Measurements from ENCODE around the gene HPSE2. TPM values are rescaled to one million over a fixed set of nuclear protein-coding genes. Genes with fewer than 3 reads are reported as not detected.

Gene HPSE2
- total RNA-seq, 1 donor from 2014 or later, result not detected

- Histone ChIP-seq H3K4me1 (no peaks in the 10 kb centered on the region), H3K27ac (replicated peaks) (no peak overlapping the region)
- intact Hi-C loops (cut with micrococcal nuclease), result no loop called here
Measured at GRCh38 chr10:98586096-98586495, 649.6 kb downstream of the HPSE2 start.

GRCh38 chr10:98582363-98582762 is 653.3 kb downstream of the HPSE2 start:
- no peaks in the 10 kb centered on the region for H3K36me3 ChIP-seq
- no peaks in the 10 kb centered on the region for H3K9me3 ChIP-seq (replicated peaks)
- H3K4me3 ChIP-seq, result no peak overlapping the region
- TF ChIP-seq CTCF (IDR thresholded peaks at IDR 0.05; ENCODE audit: borderline replicate concordance), result no peak
- H3K4me1 ChIP-seq, result no peaks in the 10 kb centered on the region
- peaks cover 32% of the 10 kb centered on the region for H3K27me3 ChIP-seq (ENCODE audit: low read depth)
- intact Hi-C loops (cut with micrococcal nuclease), result no loop called here
- DNase-seq, result no peak
- no peak overlapping the region for H3K27ac ChIP-seq (replicated peaks)

More at GRCh38 chr10:98586096-98586495, 649.6 kb downstream of the HPSE2 start:
- no peak for TF ChIP-seq CTCF (IDR thresholded peaks at IDR 0.05; ENCODE audit: borderline replicate concordance)
- no peak for DNase-seq
- no peaks in the 10 kb centered on the region for H3K9me3 ChIP-seq (replicated peaks)
- H3K4me3 ChIP-seq, result no peak overlapping the region
- no peaks in the 10 kb centered on the region for H3K36me3 ChIP-seq
- H3K27me3 ChIP-seq (ENCODE audit: low read depth), result peaks cover 12% of the 10 kb centered on the region

- intact Hi-C loops (cut with micrococcal nuclease), result no loop called here
- no peaks in the 10 kb centered on the region for H3K4me1 ChIP-seq
- no peak overlapping the region for H3K4me3 ChIP-seq
- H3K27ac ChIP-seq (replicated peaks), result no peak overlapping the region
- TF ChIP-seq CTCF (IDR thresholded peaks at IDR 0.05; ENCODE audit: borderline replicate concordance), result no peak
- no peaks in the 10 kb centered on the region for H3K9me3 ChIP-seq (replicated peaks)
- peaks cover 39% of the 10 kb centered on the region for H3K27me3 ChIP-seq (ENCODE audit: low read depth)
- DNase-seq, result no peak
- no peaks in the 10 kb centered on the region for H3K36me3 ChIP-seq
Measured at GRCh38 chr10:98577578-98577977, 658.1 kb downstream of the HPSE2 start.

GRCh38 chr10:98577168-98577567 is 658.5 kb downstream of the HPSE2 start:
- no peaks in the 10 kb centered on the region for H3K9me3 ChIP-seq (replicated peaks)
- no peaks in the 10 kb centered on the region for H3K4me1 ChIP-seq
- peaks cover 39% of the 10 kb centered on the region for H3K27me3 ChIP-seq (ENCODE audit: low read depth)
- no peak for TF ChIP-seq CTCF (IDR thresholded peaks at IDR 0.05; ENCODE audit: borderline replicate concordance)
- H3K27ac ChIP-seq (replicated peaks), result no peak overlapping the region
- no peak for DNase-seq
- H3K36me3 ChIP-seq, result no peaks in the 10 kb centered on the region
- intact Hi-C loops (cut with micrococcal nuclease), result no loop called here
- H3K4me3 ChIP-seq, result no peak overlapping the region

- Histone ChIP-seq H3K4me1 (no peaks in the 10 kb centered on the region), H3K27me3 (ENCODE audit: low read depth) (peaks cover 38% of the 10 kb centered on the region), H3K27ac (replicated peaks) (no peak overlapping the region), H3K9me3 (replicated peaks) (no peaks in the 10 kb centered on the region), H3K4me3 (no peak overlapping the region), H3K36me3 (no peaks in the 10 kb centered on the region)
- intact Hi-C loops (cut with micrococcal nuclease), result no loop called here
- no peak for DNase-seq
- no peak for TF ChIP-seq CTCF (IDR thresholded peaks at IDR 0.05; ENCODE audit: borderline replicate concordance)
Measured at GRCh38 chr10:98576096-98576495, 659.6 kb downstream of the HPSE2 start.

- Histone ChIP-seq H3K4me1 (no peaks in the 10 kb centered on the region), H3K27ac (replicated peaks) (no peak overlapping the region), H3K9me3 (replicated peaks) (no peaks in the 10 kb centered on the region), H3K4me3 (no peak overlapping the region), H3K27me3 (ENCODE audit: low read depth) (peaks cover 20% of the 10 kb centered on the region), H3K36me3 (no peaks in the 10 kb centered on the region)
- no peak for DNase-seq
- intact Hi-C loops (cut with micrococcal nuclease), result no loop called here
- TF ChIP-seq CTCF (IDR thresholded peaks at IDR 0.05; ENCODE audit: borderline replicate concordance), result no peak
Measured at GRCh38 chr10:98572594-98572993, 663.1 kb downstream of the HPSE2 start.
